Vagina (tissue), 2 donors: ENCODE measurements around the gene DBR1.

Experiments used
- CTCF ChIP-seq, 3 experiments: fragments of 450-650 bp in 2 of 3; fragments of 200-600 bp in 1 of 3; sonication (generic) in 1 of 3; IDR thresholded peaks; one replicate each; pipeline ENCODE4 v1.5.1; 2017 to 2019; ENCODE audit warnings: antibody characterized with exemption in 3 of 3, mild to moderate bottlenecking in 2 of 3, moderate library complexity in 2 of 3
- POLR2A ChIP-seq, 2 donors: fragments of 450-650 bp; IDR thresholded peaks; one replicate each; pipeline ENCODE4 v1.6.1; 2017; ENCODE audit warnings: antibody characterized with exemption in 2 of 2, mild to moderate bottlenecking in 2 of 2, moderate library complexity in 2 of 2
- POLR2AphosphoS5 ChIP-seq, 2 donors: sonication (generic); formaldehyde crosslinking; IDR thresholded peaks; one replicate each; pipeline ENCODE4 v1.9.0; 2017; ENCODE audit warnings: antibody characterized with exemption in 2 of 2, mild to moderate bottlenecking in 2 of 2, low read depth in 1 of 2; ENCODE audit not compliant: insufficient read depth in 1 of 2

- TF ChIP-seq POLR2AphosphoS5 (IDR thresholded peaks at IDR 0.05; ENCODE audit: insufficient read depth in 1 of 2, low read depth in 1 of 2) = no peak
- no peak for TF ChIP-seq CTCF (IDR thresholded peaks at IDR 0.05)
- TF ChIP-seq POLR2A (IDR thresholded peaks at IDR 0.05) = no peak
These were observed 46.9 kb downstream of the DBR1 start for GRCh38 chr3:138127636-138128365.
